ENCODE measurements around the gene EEPD1.
"Not testable (repeated sequence)": the region's sequence is repeated elsewhere in the genome, so short reads cannot be mapped to it uniquely, and the experiment has no call there.

DNA sequence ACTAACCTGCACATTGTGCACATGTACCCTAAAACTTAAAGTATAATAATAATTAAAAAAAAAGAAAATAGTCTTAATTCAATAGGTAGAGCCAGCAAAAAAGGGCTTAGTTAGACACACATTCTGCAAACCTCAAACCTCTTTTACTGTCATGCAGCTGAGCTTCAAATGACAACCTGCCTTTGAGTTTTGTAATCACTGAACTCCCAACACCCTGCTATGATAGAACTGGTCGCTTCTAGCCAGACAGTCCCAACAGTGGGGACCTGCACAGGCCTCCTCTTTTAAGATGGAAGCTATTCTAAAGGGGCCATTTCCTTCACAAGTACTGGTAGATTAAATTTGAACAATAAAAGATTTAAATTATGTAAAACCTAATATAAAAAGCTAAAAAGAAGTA, 90.9 kb downstream of the EEPD1 start:
- not testable (repeated sequence) for TF ChIP-seq RCOR1 (IDR thresholded peaks at IDR 0.05; ENCODE audit: low read depth, low read length); CHD2 (IDR thresholded peaks at IDR 0.05; ENCODE audit: low read length, partially characterized antibody); CTCF (IDR thresholded peaks at IDR 0.05); NFE2L2 (conservative IDR thresholded peaks at IDR 0.05; ENCODE audit: low read length); RAD21 (conservative IDR thresholded peaks at IDR 0.05 in 1 of 2, IDR thresholded peaks at IDR 0.05 in 1 of 2); EHMT2 (IDR thresholded peaks at IDR 0.05; ENCODE audit: low read depth); SREBF2 (IDR thresholded peaks at IDR 0.05); RNF2 (IDR thresholded peaks at IDR 0.05; ENCODE audit: borderline replicate concordance, low read depth); CEBPB (IDR thresholded peaks at IDR 0.05); ELK1 (IDR thresholded peaks at IDR 0.05; ENCODE audit: low read depth, low read length); SMC3 (IDR thresholded peaks at IDR 0.05); RFX5 (IDR thresholded peaks at IDR 0.05)
- TF ChIP-seq, protein P1, sequence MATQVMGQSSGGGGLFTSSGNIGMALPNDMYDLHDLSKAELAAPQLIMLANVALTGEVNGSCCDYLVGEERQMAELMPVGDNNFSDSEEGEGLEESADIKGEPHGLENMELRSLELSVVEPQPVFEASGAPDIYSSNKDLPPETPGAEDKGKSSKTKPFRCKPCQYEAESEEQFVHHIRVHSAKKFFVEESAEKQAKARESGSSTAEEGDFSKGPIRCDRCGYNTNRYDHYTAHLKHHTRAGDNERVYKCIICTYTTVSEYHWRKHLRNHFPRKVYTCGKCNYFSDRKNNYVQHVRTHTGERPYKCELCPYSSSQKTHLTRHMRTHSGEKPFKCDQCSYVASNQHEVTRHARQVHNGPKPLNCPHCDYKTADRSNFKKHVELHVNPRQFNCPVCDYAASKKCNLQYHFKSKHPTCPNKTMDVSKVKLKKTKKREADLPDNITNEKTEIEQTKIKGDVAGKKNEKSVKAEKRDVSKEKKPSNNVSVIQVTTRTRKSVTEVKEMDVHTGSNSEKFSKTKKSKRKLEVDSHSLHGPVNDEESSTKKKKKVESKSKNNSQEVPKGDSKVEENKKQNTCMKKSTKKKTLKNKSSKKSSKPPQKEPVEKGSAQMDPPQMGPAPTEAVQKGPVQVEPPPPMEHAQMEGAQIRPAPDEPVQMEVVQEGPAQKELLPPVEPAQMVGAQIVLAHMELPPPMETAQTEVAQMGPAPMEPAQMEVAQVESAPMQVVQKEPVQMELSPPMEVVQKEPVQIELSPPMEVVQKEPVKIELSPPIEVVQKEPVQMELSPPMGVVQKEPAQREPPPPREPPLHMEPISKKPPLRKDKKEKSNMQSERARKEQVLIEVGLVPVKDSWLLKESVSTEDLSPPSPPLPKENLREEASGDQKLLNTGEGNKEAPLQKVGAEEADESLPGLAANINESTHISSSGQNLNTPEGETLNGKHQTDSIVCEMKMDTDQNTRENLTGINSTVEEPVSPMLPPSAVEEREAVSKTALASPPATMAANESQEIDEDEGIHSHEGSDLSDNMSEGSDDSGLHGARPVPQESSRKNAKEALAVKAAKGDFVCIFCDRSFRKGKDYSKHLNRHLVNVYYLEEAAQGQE (IDR thresholded peaks at IDR 0.05): not testable (repeated sequence)
